Myocyte (in vitro differentiated cells): ENCODE results near the gene TBC1D22A. TPM values are rescaled to one million over a fixed set of nuclear protein-coding genes. Genes with fewer than 3 reads are reported as not detected.

ENCODE experiments used
- DNase-seq: peaks from one replicate; pipeline ENCODE4 v3.0.0-alpha.2; 2012; ENCODE audit warnings: low read depth
- total RNA-seq: library from RNA; depleted of rRNA; stranded (reverse); fragments of >200 nt; gene quantifications from 2 replicates; pipeline ENCODE4 v1.2.3, GENCODE V29; 2014

Gene TBC1D22A
- total RNA-seq, 1 donor from 2014 or later: 15.9 TPM

GRCh38 chr22:46829941-46830715 lies 67.7 kb downstream of the TBC1D22A start:
- peak; percentile 88 for DNase-seq

DNA sequence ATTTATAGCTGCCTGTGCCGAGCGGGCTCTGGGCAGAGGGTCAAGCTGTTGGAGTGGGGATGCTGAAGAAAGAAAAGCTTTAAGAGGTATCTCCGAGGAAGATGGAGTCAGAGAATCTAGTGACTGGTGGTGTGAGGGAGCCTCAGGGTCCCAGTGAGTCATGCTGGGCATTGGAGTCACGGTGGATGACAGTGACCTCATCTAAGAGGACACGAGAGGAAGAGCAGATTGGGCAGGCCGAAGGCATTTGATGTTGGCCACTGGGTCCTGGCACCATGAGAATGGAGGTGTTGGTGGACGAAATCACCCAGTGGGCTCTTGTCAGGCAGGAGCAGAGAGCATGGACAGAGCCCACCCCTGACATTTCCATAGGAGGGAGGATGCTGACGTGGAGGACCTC lies 68.4 kb downstream of the TBC1D22A start:
- peak; percentile 51 for DNase-seq

- no peak for DNase-seq
Measured at GRCh38 chr22:46833228-46833627, 70.8 kb downstream of the TBC1D22A start.

- DNase-seq: no peak
Measured at GRCh38 chr22:46834021-46834737, 71.7 kb downstream of the TBC1D22A start.

DNA sequence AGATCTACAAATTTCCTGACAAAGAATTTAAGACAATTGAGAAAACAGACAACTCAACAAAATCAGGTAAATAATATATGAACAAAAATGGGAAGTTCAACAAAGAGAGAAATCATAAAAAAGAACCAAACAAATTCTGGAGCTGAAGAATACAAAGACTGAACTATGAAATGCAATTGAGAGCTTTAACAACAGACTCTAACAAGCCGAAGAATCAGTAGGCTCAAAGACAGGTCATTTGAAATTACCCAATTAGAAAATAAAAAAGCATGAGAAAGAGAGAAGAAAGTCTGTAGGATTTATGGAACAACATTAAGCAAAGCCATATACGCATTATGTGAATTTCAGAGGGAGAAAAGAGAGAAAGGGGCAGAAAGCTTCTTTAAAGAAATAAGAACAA lies 72.8 kb downstream of the TBC1D22A start:
- DNase-seq: no peak

DNA sequence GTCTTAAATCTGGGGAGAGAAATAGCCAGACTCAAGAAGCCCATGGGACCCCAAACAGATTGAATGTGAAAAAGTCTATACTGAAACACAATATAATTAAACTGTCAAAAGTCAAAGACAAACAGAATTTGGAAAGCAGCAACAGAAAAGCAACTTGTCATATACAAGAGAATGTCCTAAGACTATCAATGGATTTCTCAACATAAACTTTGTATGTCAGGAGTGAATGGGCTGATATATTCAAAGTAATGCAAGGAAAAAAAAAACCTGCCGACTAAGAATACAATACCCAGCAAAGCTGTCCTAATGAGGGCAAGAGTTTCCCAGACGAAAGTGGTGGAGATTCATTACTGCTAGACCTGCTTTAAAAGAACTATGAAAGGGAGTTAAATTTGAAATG lies 73.2 kb downstream of the TBC1D22A start:
- DNase-seq: no peak

- no peak for DNase-seq
Measured at GRCh38 chr22:46841522-46841921, 79.1 kb downstream of the TBC1D22A start.

GRCh38 chr22:46842606-46843005 lies 80.2 kb downstream of the TBC1D22A start:
- DNase-seq: no peak

GRCh38 chr22:46843821-46844255 lies 81.4 kb downstream of the TBC1D22A start:
- peak; percentile 99 for DNase-seq

- DNase-seq: no peak
Measured at GRCh38 chr22:46844606-46845210, 82.3 kb downstream of the TBC1D22A start.

GRCh38 chr22:46845296-46846149 lies 83.1 kb downstream of the TBC1D22A start:
- DNase-seq: peak; percentile 41

- no peak for DNase-seq
Measured at GRCh38 chr22:46846150-46846831, 83.8 kb downstream of the TBC1D22A start.

DNA sequence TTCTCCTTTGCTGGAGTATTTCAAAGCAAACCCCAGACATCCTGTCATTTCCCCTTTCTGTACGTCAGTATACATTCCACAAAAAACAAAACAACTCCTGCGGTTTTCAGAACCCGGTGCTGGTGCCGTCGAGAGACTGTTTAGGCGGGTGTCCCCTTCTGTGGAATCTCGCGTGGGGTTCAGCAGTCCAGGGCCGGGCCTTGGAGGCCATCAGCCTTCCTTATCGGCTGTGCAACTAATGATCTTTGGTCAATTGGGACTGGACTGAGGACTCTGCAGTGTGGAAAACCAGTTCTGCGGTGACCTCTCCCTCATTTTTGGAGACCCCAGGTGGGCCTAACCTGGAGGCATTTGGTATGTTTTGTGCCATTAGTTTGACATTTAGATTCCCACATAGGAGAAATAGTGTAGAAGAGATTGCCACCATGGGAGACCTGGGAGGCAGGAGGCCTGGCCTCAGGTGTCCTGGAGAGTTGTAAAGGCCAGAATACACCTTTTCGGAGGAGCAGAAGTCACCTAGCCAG lies 84.4 kb downstream of the TBC1D22A start:
- no peak for DNase-seq

DNA sequence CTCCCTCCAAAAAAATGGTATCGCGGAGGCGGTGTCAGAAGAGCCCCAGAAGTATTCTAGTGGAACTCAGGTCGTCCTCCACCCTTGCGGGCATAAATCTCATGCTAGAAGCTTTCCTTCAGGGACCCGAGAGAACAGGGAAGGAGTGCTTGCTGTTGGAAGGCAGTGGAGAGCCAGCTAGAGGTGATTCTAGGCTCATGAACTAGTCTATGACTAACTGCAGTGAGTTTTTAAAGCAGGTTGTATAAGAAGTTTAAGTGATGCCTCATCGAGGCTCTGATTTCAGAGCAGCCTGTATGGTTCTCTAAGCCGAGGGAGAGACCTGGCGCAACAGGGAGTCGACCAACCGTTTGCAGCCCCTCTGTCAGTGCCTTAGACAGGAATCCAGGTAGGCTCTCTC lies 85.7 kb downstream of the TBC1D22A start:
- DNase-seq: no peak

DNA sequence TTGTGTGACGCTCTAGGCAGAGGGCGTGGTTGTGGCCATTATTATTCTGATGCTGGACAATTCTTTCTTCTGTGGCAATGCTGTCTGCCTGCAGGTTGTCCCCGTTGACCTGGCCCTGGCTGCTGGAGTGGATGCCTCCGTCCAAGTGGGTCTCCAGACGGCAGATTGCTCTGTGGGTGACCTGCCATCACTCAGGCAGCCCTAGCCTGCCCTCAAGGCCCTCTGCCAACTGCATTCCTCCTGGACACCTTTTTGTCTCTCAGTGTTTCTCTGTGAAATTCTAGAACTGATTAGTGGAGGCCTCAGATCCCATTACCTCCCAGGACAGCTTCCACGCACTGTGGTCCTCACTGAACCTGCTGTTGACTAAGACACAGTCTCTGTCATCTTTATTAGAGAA lies 86.7 kb downstream of the TBC1D22A start:
- no peak for DNase-seq

- DNase-seq: no peak
Measured at GRCh38 chr22:46849951-46850350, 87.5 kb downstream of the TBC1D22A start.

- DNase-seq: no peak
Measured at GRCh38 chr22:46851311-46851710, 88.9 kb downstream of the TBC1D22A start.

DNA sequence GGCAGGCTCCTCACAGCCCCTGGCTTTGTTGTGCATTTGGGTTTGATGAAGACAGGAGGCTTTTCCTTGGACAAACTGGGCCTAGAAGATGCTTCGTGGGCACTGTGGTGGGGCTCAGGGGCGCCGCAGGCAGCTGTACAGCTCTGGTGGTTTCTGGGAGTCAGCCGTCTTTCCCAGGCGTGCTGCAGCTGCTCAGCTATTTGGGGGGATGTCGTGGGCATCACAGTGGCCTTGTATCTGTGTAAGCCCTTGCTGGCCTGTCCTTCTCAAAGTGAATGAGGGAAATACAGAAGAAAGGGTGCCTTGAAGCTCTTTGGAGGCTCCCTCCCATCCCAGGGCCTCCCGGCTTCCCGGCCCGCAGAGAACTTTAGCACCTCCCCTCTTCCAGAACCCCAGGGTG lies 89.5 kb downstream of the TBC1D22A start:
- peak; percentile 94 for DNase-seq

DNA sequence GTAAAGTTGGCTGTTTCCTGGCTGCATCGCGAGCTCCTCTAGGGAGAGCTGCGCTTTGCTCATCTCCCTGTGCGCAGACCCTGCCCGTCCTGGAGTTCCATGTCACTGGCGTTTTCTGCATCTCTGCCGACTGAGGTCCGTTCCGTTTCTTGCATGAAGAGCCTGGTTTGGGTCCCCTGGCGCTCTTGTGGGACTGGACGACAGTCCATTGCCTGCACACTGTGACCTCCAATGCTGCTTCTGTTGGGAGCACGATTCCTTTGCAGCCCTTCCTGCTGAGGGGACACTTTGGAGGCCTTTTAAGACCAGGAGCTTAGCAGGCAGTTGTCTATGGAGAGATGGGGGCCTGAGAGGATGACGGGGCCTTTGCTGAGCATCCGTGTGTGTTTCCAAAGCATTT lies 90.3 kb downstream of the TBC1D22A start:
- DNase-seq: no peak

- DNase-seq: no peak
Measured at GRCh38 chr22:46853191-46853590, 90.7 kb downstream of the TBC1D22A start.
